H1 (cell line): Measurements from ENCODE around the gene ABCB11. TPM values are rescaled to one million over a fixed set of nuclear protein-coding genes. Genes with fewer than 3 reads are reported as not detected.

Experiments
- CTCF ChIA-PET: fragments of 300-600 bp; sonication (Branson Sonifier 250); formaldehyde crosslinking; loops from one replicate; lab custom pipeline; 2021; ENCODE audit not compliant: partially characterized antibody; lab: Charles Lee
- POLR2A ChIA-PET: fragments of 300-600 bp; sonication (Branson Sonifier 250); formaldehyde crosslinking; loops from one replicate; lab custom pipeline; 2021; ENCODE audit warnings: inconsistent platforms; ENCODE audit not compliant: partially characterized antibody; lab: Charles Lee
- DNase-seq, 2 experiments: peaks; one replicate each; pipeline versions ENCODE4 v3.0.0 to v3.0.0-alpha.2; 2010 to 2022; ENCODE audit warnings: low spot score in 2 of 2, low read depth in 1 of 2, mixed read lengths in 1 of 2
- FAIRE-seq: peaks from 2 replicates; lab custom pipeline; 2011; peaks lifted over from hg19 to GRCh38; lab: Jason Lieb, UNC
- H2AFZ ChIP-seq: 2 replicates; pipeline ENCODE4 v1.8.1; 2012; ENCODE audit warnings: low read length, inconsistent platforms
- H2AK5ac ChIP-seq: 2 replicates; pipeline ENCODE4 v1.6.1; 2013; ENCODE audit warnings: low read depth, low read length
- H2BK120ac ChIP-seq: replicated peaks from 2 replicates; pipeline ENCODE3; 2013; ENCODE audit warnings: low read depth, low read length, inconsistent platforms
- H2BK12ac ChIP-seq: 2 replicates; pipeline ENCODE4 v1.6.1; 2013; ENCODE audit warnings: low read depth, low read length
- H2BK15ac ChIP-seq: 2 replicates; pipeline ENCODE4 v1.6.1; 2013; ENCODE audit warnings: low read length
- H2BK20ac ChIP-seq: 2 replicates; pipeline ENCODE4 v1.6.1; 2013; ENCODE audit warnings: low read length
- H2BK5ac ChIP-seq: 2 replicates; pipeline ENCODE4 v1.6.1; 2013; ENCODE audit warnings: low read depth, low read length
- H3K14ac ChIP-seq: 2 replicates; pipeline ENCODE4 v1.6.1; 2013; ENCODE audit warnings: inconsistent platforms; ENCODE audit not compliant: insufficient read length
- H3K18ac ChIP-seq: 2 replicates; pipeline ENCODE4 v1.6.1; 2013; ENCODE audit warnings: low read length; ENCODE audit errors: extremely low read depth
- H3K23ac ChIP-seq: 2 replicates; pipeline ENCODE4 v1.6.1; 2013; ENCODE audit warnings: inconsistent platforms; ENCODE audit not compliant: insufficient read length
- H3K23me2 ChIP-seq: 2 replicates; pipeline ENCODE4 v1.6.1; 2013; ENCODE audit warnings: low read depth, low read length
- H3K27ac ChIP-seq: 2 replicates; pipeline ENCODE4 v1.6.1; 2011; ENCODE audit warnings: low read depth, low read length, inconsistent platforms
- H3K27me3 ChIP-seq, 4 experiments: replicated peaks in 1 of 4; 1 replicate in 1 of 4; 2 replicates in 3 of 4; pipeline versions ENCODE4 v1.6.1 to v1.8.1; 2011 to 2013; ENCODE audit warnings: low read length in 3 of 4, mild to moderate bottlenecking in 3 of 4, inconsistent platforms in 2 of 4, mixed read lengths in 2 of 4, moderate library complexity in 1 of 4; ENCODE audit not compliant: control insufficient read depth in 3 of 4, insufficient read depth in 3 of 4; ENCODE audit errors: extremely low read depth in 1 of 4
- H3K36me3 ChIP-seq, 4 experiments: 2 replicates each; pipeline versions ENCODE4 v1.6.1 to v1.8.1; 2011 to 2013; ENCODE audit warnings: mild to moderate bottlenecking in 4 of 4, low read length in 3 of 4, moderate library complexity in 2 of 4, control low read depth in 1 of 4, inconsistent platforms in 1 of 4; ENCODE audit not compliant: insufficient read depth in 4 of 4, control insufficient read depth in 2 of 4
- H3K4ac ChIP-seq: replicated peaks from 2 replicates; pipeline ENCODE3; 2013; ENCODE audit warnings: low read length, low read depth, mixed read lengths, inconsistent platforms; ENCODE audit not compliant: insufficient read length
- H3K4me1 ChIP-seq, 4 experiments: replicated peaks in 1 of 4; 1 replicate in 1 of 4; 2 replicates in 3 of 4; pipeline versions ENCODE4 v1.6.1 to v1.8.1; 2011 to 2013; ENCODE audit warnings: low read length in 3 of 4, inconsistent platforms in 2 of 4, mixed read lengths in 1 of 4; ENCODE audit not compliant: insufficient read depth in 4 of 4, control insufficient read depth in 3 of 4
- H3K4me2 ChIP-seq, 2 experiments: 2 replicates each; pipeline versions ENCODE4 v1.6.1 to v1.8.1; 2011 to 2013; ENCODE audit warnings: low read depth in 2 of 2, low read length in 2 of 2, control low read depth in 1 of 2, inconsistent platforms in 1 of 2, mild to moderate bottlenecking in 1 of 2; ENCODE audit not compliant: insufficient read depth in 1 of 2
- H3K4me3 ChIP-seq, 4 experiments: fragments of 200-600, 300-600 bp in 1 of 4; sonication (generic), shearing (Covaris generic), sonication (Bioruptor Twin) in 1 of 4; 2 replicates each; pipeline versions ENCODE4 v1.5.1 to v1.8.1; 2011 to 2016; ENCODE audit warnings: low read length in 4 of 4, low read depth in 3 of 4, control low read depth in 2 of 4, inconsistent platforms in 2 of 4, mild to moderate bottlenecking in 2 of 4, mixed read lengths in 1 of 4, moderate library complexity in 1 of 4; ENCODE audit not compliant: insufficient read depth in 2 of 4; ENCODE audit errors: extremely low read depth in 1 of 4
- H3K56ac ChIP-seq: replicated peaks from 2 replicates; pipeline ENCODE3; 2013; ENCODE audit warnings: low read depth, mild to moderate bottlenecking, mixed read lengths, low read length, inconsistent platforms; ENCODE audit not compliant: insufficient read length
- H3K79me1 ChIP-seq: 2 replicates; pipeline ENCODE4 v1.6.1; 2013; ENCODE audit warnings: low read depth, low read length, control low read depth
- H3K79me2 ChIP-seq, 2 experiments: 2 replicates each; pipeline versions ENCODE4 v1.6.1 to v1.8.1; 2012 to 2013; ENCODE audit warnings: low read length in 2 of 2, mild to moderate bottlenecking in 2 of 2, inconsistent platforms in 1 of 2; ENCODE audit not compliant: insufficient read depth in 2 of 2, control insufficient read depth in 1 of 2
- H3K9ac ChIP-seq, 4 experiments: replicated peaks in 1 of 4; 1 replicate in 1 of 4; 2 replicates in 3 of 4; pipeline versions ENCODE4 v1.6.1 to v1.8.1; 2011 to 2013; ENCODE audit warnings: low read depth in 3 of 4, low read length in 3 of 4, control low read depth in 2 of 4, mild to moderate bottlenecking in 2 of 4, moderate library complexity in 2 of 4, inconsistent platforms in 1 of 4; ENCODE audit errors: extremely low read depth in 1 of 4
- H3K9me3 ChIP-seq, 2 experiments: 2 replicates each; pipeline versions ENCODE4 v1.6.1 to v1.8.1; 2012 to 2013; ENCODE audit warnings: mild to moderate bottlenecking in 2 of 2, moderate library complexity in 2 of 2, control low read depth in 1 of 2, inconsistent platforms in 1 of 2, low read depth in 1 of 2, low read length in 1 of 2, mixed read lengths in 1 of 2; ENCODE audit not compliant: insufficient read depth in 2 of 2
- H4K20me1 ChIP-seq, 2 experiments: replicated peaks in 1 of 2; 2 replicates each; pipeline versions ENCODE3 to v1.8.1; 2011 to 2013; ENCODE audit warnings: inconsistent platforms in 2 of 2, low read length in 2 of 2, mild to moderate bottlenecking in 1 of 2; ENCODE audit not compliant: insufficient read depth in 2 of 2, control insufficient read depth in 1 of 2
- H4K5ac ChIP-seq: 2 replicates; pipeline ENCODE4 v1.6.1; 2013; ENCODE audit warnings: low read length, low read depth, mixed read lengths, inconsistent platforms; ENCODE audit not compliant: insufficient read length
- H4K8ac ChIP-seq: 2 replicates; pipeline ENCODE4 v1.8.0; 2013; ENCODE audit warnings: mild to moderate bottlenecking, moderate library complexity, low read length, inconsistent platforms; ENCODE audit not compliant: insufficient read depth; ENCODE audit errors: extremely low read depth
- H4K91ac ChIP-seq: replicated peaks from 2 replicates; pipeline ENCODE3; 2013; ENCODE audit warnings: low read length, mixed read lengths, inconsistent platforms; ENCODE audit not compliant: insufficient read length
- BCL11A ChIP-seq, 2 experiments: IDR thresholded peaks; one replicate each; pipeline ENCODE4 v1.6.1; 2011; ENCODE audit warnings: low read depth in 2 of 2, low read length in 2 of 2, mild to moderate bottlenecking in 2 of 2
- HDAC6 ChIP-seq: IDR thresholded peaks from one replicate; pipeline ENCODE4 v1.7.1; 2012; ENCODE audit warnings: low read depth, mild to moderate bottlenecking, inconsistent platforms, low read length, moderate library complexity
- KDM1A ChIP-seq: fragments of 200-600, 300-600 bp; sonication (generic); IDR thresholded peaks from 2 replicates; pipeline ENCODE4 v1.7.1; 2016; ENCODE audit warnings: mild to moderate bottlenecking, low read length, borderline replicate concordance
- SAP30 ChIP-seq: fragments of 300-600 bp; sonication (generic); IDR thresholded peaks from 2 replicates; pipeline ENCODE4 v1.7.1; 2012; ENCODE audit warnings: low read length, moderate library complexity, mild to moderate bottlenecking, inconsistent platforms; ENCODE audit not compliant: insufficient read depth, insufficient replicate concordance
- SP1 ChIP-seq: IDR thresholded peaks from 2 replicates; pipeline ENCODE4 v1.6.1; 2011; ENCODE audit warnings: low read depth, low read length
- TCF12 ChIP-seq: IDR thresholded peaks from 2 replicates; pipeline ENCODE4 v1.6.1; 2011; ENCODE audit warnings: low read depth, mild to moderate bottlenecking, low read length
- WGBS, 2 experiments: shearing (Covaris generic) in 1 of 2; methylation state at CpG; one replicate each; pipeline versions ENCODE4 v1.1.6 to v1.1.7; 2013 to 2015; ENCODE audit warnings: low lambda C conversion rate in 2 of 2, mixed read lengths in 2 of 2, inconsistent platforms in 1 of 2, low coverage in 1 of 2, missing lambda C conversion rate in 1 of 2; ENCODE audit not compliant: insufficient replicate concordance in 2 of 2, insufficient coverage in 1 of 2, insufficient read length in 1 of 2; ENCODE audit errors: extremely low coverage in 1 of 2, missing lambda C conversion rate in 1 of 2; 5-methylcytosine and 5-hydroxymethylcytosine counted together
- polyA plus RNA-seq, 7 experiments: library from polyadenylated mRNA; depleted of rRNA in 3 of 7; stranded (reverse) in 5 of 7; unstranded in 2 of 7; fragments of >200 nt in 5 of 7; fragments of 200-250 nt in 2 of 7; gene quantifications; 1 replicate in 5 of 7; 2 replicates in 1 of 7; 4 replicates in 1 of 7; pipeline versions ENCODE4 v1.2.1 to v1.2.3, GENCODE V29; 2011 to 2013; ENCODE audit warnings: missing spikeins in 2 of 7, mixed read lengths in 2 of 7
- total RNA-seq: library from RNA; stranded (reverse); fragmentation: NEBNext Ultra II Directional; extraction: Animal tissue kit (Norgen Biotek cat#: 25700); gene quantifications from 2 replicates; pipeline ENCODE4 v1.2.1, GENCODE V29; 2021
- TF ChIP-seq, protein P1 (sequence below): IDR thresholded peaks from 2 replicates; pipeline ENCODE4 v1.6.1; 2012; ENCODE audit warnings: inconsistent platforms

The ABCB11 gene
- total and polyA plus RNA-seq, 2 of the 8 experiments (the other 6 are each of a cell fraction or from before 2014, with no cell fraction given): not detected

DNA sequence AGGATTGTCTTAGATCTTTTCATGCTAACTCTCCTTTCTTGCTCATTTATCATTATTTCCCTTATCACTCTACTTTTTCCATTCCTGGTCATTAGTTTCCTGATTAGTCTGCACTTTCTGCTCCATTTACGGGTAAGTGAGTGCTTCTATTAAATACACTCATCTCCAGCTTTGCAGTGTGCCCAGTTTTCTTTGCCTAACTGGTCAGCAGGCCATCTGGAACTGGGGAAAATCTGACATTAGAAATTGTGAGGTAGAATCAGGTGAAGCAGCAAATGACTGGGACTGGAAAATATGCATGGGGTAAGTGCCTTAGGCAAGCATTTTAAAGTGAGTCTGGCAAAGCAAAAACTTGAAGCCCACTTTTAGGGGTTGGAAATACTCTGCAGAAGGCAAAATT lies 100.9 kb downstream of the ABCB11 start:
- Histone ChIP-seq H3K9ac (no peak overlapping the region), H3K27ac (no peak overlapping the region), H3K14ac (no peak overlapping the region), H3K4ac (no peak overlapping the region), H3K27me3 (no peaks in the 10 kb centered on the region), H4K20me1 (peaks cover 0 to 1% of the 10 kb centered on the region in 2 experiments), H3K79me2 (no peaks in the 10 kb centered on the region), H4K5ac (no peak overlapping the region), H3K9me3 (no peaks in the 10 kb centered on the region), H2AK5ac (no peak overlapping the region), H4K8ac (no peak overlapping the region), H2AFZ (peak overlapping the region; percentile 28; the same call in 1 of the 2 replicates), H3K4me2 (no peak overlapping the region), H3K4me3 (no peak overlapping the region), H2BK20ac (no peak overlapping the region), H3K18ac (no peak overlapping the region), H2BK120ac (no peak overlapping the region), H2BK12ac (no peak overlapping the region), H2BK15ac (no peak overlapping the region), H3K56ac (no peak overlapping the region), H2BK5ac (no peak overlapping the region), H3K4me1 (no peaks in the 10 kb centered on the region), H3K23ac (no peak overlapping the region), H3K23me2 (no peaks in the 10 kb centered on the region), H3K36me3 (no peaks in the 10 kb centered on the region), H3K79me1 (no peaks in the 10 kb centered on the region), H4K91ac (no peak overlapping the region)
- DNase-seq: no peak
- 100% methylated on average over 1 of the region's 1 CpG; no CpG with 5 or more reads in 1 of the 2 experiments for WGBS, 2 experiments
- no peak for TF ChIP-seq SAP30
- no peak for TF ChIP-seq SP1
- no peak for TF ChIP-seq TCF12
- TF ChIP-seq KDM1A: no peak
- no peak for TF ChIP-seq BCL11A (IDR thresholded peaks at IDR 0.05; ENCODE audit: low read depth in 2 of 2, low read length in 2 of 2)
- no peak for TF ChIP-seq HDAC6
- TF ChIP-seq, protein P1, sequence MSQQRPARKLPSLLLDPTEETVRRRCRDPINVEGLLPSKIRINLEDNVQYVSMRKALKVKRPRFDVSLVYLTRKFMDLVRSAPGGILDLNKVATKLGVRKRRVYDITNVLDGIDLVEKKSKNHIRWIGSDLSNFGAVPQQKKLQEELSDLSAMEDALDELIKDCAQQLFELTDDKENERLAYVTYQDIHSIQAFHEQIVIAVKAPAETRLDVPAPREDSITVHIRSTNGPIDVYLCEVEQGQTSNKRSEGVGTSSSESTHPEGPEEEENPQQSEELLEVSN: no peak
- FAIRE-seq: no peak
- ChIA-PET POLR2A (no interaction called here), CTCF (interaction anchor here (0.9 to 1.6 kb wide), 3 partner anchors 9 to 31 kb away, joined by 3 to 5 read pairs (median 3); no protein-coding TSS in a partner anchor)
